Stimulated activated CD8-positive, alpha-beta memory T cell treated with anti-CD3 and anti-CD28 coated beads, Interleukin-2, amount 100 ng/mL, for 48 hours (primary cell): Measurements from ENCODE around the gene DYNC1I1.

ENCODE experiments used
- DNase-seq, 2 donors: peaks; one replicate each; pipeline ENCODE4 v3.0.0-alpha.2; 2020; ENCODE audit warnings: low read depth in 2 of 2

DYNC1I1 gene

GRCh38 chr7:95859429-95859828 is 87.1 kb downstream of the DYNC1I1 start:
- no peak for DNase-seq

- DNase-seq: no peak
Observed at GRCh38 chr7:95861041-95861440, 88.7 kb downstream of the DYNC1I1 start.

GRCh38 chr7:95863623-95864022 is 91.3 kb downstream of the DYNC1I1 start:
- DNase-seq: no peak

GRCh38 chr7:95865716-95866371 is 93.5 kb downstream of the DYNC1I1 start:
- no peak for DNase-seq

GRCh38 chr7:95867309-95867708 is 95.0 kb downstream of the DYNC1I1 start:
- DNase-seq: no peak

GRCh38 chr7:95871075-95871848 is 98.9 kb downstream of the DYNC1I1 start:
- DNase-seq: no peak

GRCh38 chr7:95871896-95872295 is 99.5 kb downstream of the DYNC1I1 start:
- DNase-seq: no peak

GRCh38 chr7:95874129-95874528 is 101.8 kb downstream of the DYNC1I1 start:
- no peak for DNase-seq

- DNase-seq: no peak
Observed at GRCh38 chr7:95874541-95875265, 102.3 kb downstream of the DYNC1I1 start.

GRCh38 chr7:95875519-95875918 is 103.2 kb downstream of the DYNC1I1 start:
- no peak for DNase-seq

- DNase-seq: no peak
Observed at GRCh38 chr7:95878677-95879076, 106.3 kb downstream of the DYNC1I1 start.

GRCh38 chr7:95881597-95881996 is 109.2 kb downstream of the DYNC1I1 start:
- no peak for DNase-seq

GRCh38 chr7:95883217-95883616 is 110.9 kb downstream of the DYNC1I1 start:
- DNase-seq: no peak

GRCh38 chr7:95886501-95887090 is 114.2 kb downstream of the DYNC1I1 start:
- no peak for DNase-seq

GRCh38 chr7:95893484-95893883 is 121.1 kb downstream of the DYNC1I1 start:
- DNase-seq: no peak

- no peak for DNase-seq
Observed at GRCh38 chr7:95897557-95898251, 125.3 kb downstream of the DYNC1I1 start.

GRCh38 chr7:95899919-95900513 is 127.7 kb downstream of the DYNC1I1 start:
- no peak for DNase-seq

GRCh38 chr7:95901006-95901405 is 128.7 kb downstream of the DYNC1I1 start:
- DNase-seq: no peak

- DNase-seq: no peak
Observed at GRCh38 chr7:95904099-95904498, 131.7 kb downstream of the DYNC1I1 start.

GRCh38 chr7:95905167-95905566 is 132.8 kb downstream of the DYNC1I1 start:
- no peak for DNase-seq

- no peak for DNase-seq
Observed at GRCh38 chr7:95906851-95907250, 134.5 kb downstream of the DYNC1I1 start.
